HCT116 (cell line): ENCODE data around the gene TAL1. TPM values are rescaled to one million over a fixed set of nuclear protein-coding genes. Genes with fewer than 3 reads are reported as not detected.
"Not testable (repeated sequence)": the region's sequence is repeated elsewhere in the genome, so short reads cannot be mapped to it uniquely, and the experiment has no call there.

Source experiments
- ATAC-seq: fragments of 200-7000 bp; cut with Tn5 transposase; 2 replicates; pipeline ENCODE4 v1.9.1; 2020; ENCODE audit warnings: mild to moderate bottlenecking, moderate library complexity
- BruUV-seq: library from RNA; stranded (reverse); fragments of 400-500 nt; replicated peaks from 2 replicates; lab custom pipeline; 2021; lab: Mats Ljungman, UMichigan
- CTCF ChIA-PET: fragments of 300-600 bp; sonication (Branson Sonifier 250); formaldehyde crosslinking; loops from one replicate; lab custom pipeline; 2021; ENCODE audit warnings: antibody characterized with exemption; lab: Charles Lee
- POLR2A ChIA-PET: fragments of 300-600, 350-600 bp; sonication (Branson Sonifier 250); formaldehyde crosslinking; loops from one replicate; lab custom pipeline; 2021; ENCODE audit warnings: antibody characterized with exemption; lab: Charles Lee
- RAD21 ChIA-PET, 2 experiments: fragments of 300-600 bp; sonication (Branson Sonifier 250); formaldehyde crosslinking; loops; one replicate each; lab custom pipeline; 2023; ENCODE audit warnings: low total read pairs in 2 of 2; ENCODE audit not compliant: uncharacterized antibody in 2 of 2, unreplicated experiment in 2 of 2, low non-redundant PET in 1 of 2; lab: Charles Lee
- DNase-seq: peaks from one replicate; pipeline ENCODE4 v3.0.0-alpha.2; 2010; ENCODE audit warnings: low read depth, low spot score
- H2AFZ ChIP-seq: fragments of 200-600 bp; shearing (Covaris generic), sonication (generic); 2 replicates; pipeline ENCODE4 v1.6.1; 2017; ENCODE audit warnings: low read depth, mixed run types, mixed read lengths, antibody characterized with exemption, low read length; ENCODE audit not compliant: poor library complexity, severe bottlenecking
- H3K27ac ChIP-seq: 2 replicates; pipeline ENCODE4 v1.5.1; 2012; ENCODE audit warnings: low read depth, low read length
- H3K27me3 ChIP-seq: fragments of 200-600 bp; sonication (generic); 2 replicates; pipeline ENCODE4 v1.6.1; 2016; ENCODE audit warnings: mixed run types, low read length, mixed read lengths; ENCODE audit not compliant: insufficient read depth
- H3K36me3 ChIP-seq, 2 experiments: fragments of 200-500 bp in 1 of 2; fragments of 200-600 bp in 1 of 2; sonication (Bioruptor generic) in 1 of 2; sonication (generic) in 1 of 2; 2 replicates each; pipeline versions ENCODE4 v1.5.1 to v1.6.1; 2014 to 2016; ENCODE audit warnings: low read length in 2 of 2, inconsistent platforms in 1 of 2, mixed read lengths in 1 of 2, mixed run types in 1 of 2; ENCODE audit not compliant: insufficient read depth in 2 of 2, control insufficient read depth in 1 of 2
- H3K4me1 ChIP-seq, 2 experiments: fragments of 200-600 bp in 1 of 2; sonication (generic) in 1 of 2; 2 replicates each; pipeline versions ENCODE4 v1.5.1 to v1.6.1; 2012 to 2017; ENCODE audit warnings: low read length in 2 of 2, inconsistent platforms in 1 of 2, mild to moderate bottlenecking in 1 of 2, mixed read lengths in 1 of 2, mixed run types in 1 of 2, moderate library complexity in 1 of 2; ENCODE audit not compliant: insufficient read depth in 2 of 2, control insufficient read depth in 1 of 2
- H3K4me2 ChIP-seq: fragments of 200-600 bp; sonication (generic); 2 replicates; pipeline ENCODE4 v1.6.1; 2017; ENCODE audit warnings: mixed run types, low read length, mixed read lengths
- H3K4me3 ChIP-seq, 2 experiments: fragments of 200-600 bp in 1 of 2; sonication (generic) in 1 of 2; replicated peaks in 1 of 2; 2 replicates each; pipeline ENCODE4 v1.5.1; 2011 to 2016; ENCODE audit warnings: low read length in 2 of 2, control low read depth in 1 of 2, low read depth in 1 of 2, mild to moderate bottlenecking in 1 of 2, mixed read lengths in 1 of 2, mixed run types in 1 of 2
- H3K79me2 ChIP-seq: fragments of 200-600 bp; sonication (generic); 2 replicates; pipeline ENCODE4 v1.6.1; 2017; ENCODE audit warnings: mild to moderate bottlenecking, mixed run types, low read length, moderate library complexity, mixed read lengths; ENCODE audit not compliant: insufficient read depth
- H3K9ac ChIP-seq: fragments of 200-600 bp; sonication (generic); 2 replicates; pipeline ENCODE4 v1.6.1; 2016; ENCODE audit warnings: low read length, mixed read lengths
- H3K9me2 ChIP-seq: fragments of 200-600 bp; sonication (generic), shearing (Covaris generic); 2 replicates; pipeline ENCODE4 v1.6.1; 2017; ENCODE audit warnings: mixed run types, mild to moderate bottlenecking, moderate library complexity; ENCODE audit not compliant: insufficient read depth
- H3K9me3 ChIP-seq, 2 experiments: fragments of 200-500 bp in 1 of 2; fragments of 200-600 bp in 1 of 2; sonication (Bioruptor generic) in 1 of 2; sonication (generic) in 1 of 2; 2 replicates each; pipeline ENCODE4 v1.6.1; 2014 to 2017; ENCODE audit warnings: low read length in 2 of 2, mixed read lengths in 2 of 2, inconsistent platforms in 1 of 2, low read depth in 1 of 2, mild to moderate bottlenecking in 1 of 2, mixed run types in 1 of 2, moderate library complexity in 1 of 2; ENCODE audit not compliant: control insufficient read depth in 1 of 2, insufficient read depth in 1 of 2
- H4K20me1 ChIP-seq: fragments of 200-600 bp; sonication (generic), shearing (Covaris generic); 2 replicates; pipeline ENCODE4 v1.6.1; 2017; ENCODE audit warnings: mixed run types, mild to moderate bottlenecking, moderate library complexity; ENCODE audit not compliant: insufficient read depth
- CBX3 ChIP-seq: IDR thresholded peaks from 2 replicates; pipeline ENCODE4 v1.6.1; 2012; ENCODE audit warnings: low read depth
- CEBPB ChIP-seq: IDR thresholded peaks from 2 replicates; pipeline ENCODE4 v1.6.1; 2012; ENCODE audit warnings: low read depth
- EGR1 ChIP-seq: IDR thresholded peaks from 2 replicates; pipeline ENCODE4 v1.6.1; 2012; ENCODE audit warnings: low read depth
- ELF1 ChIP-seq: IDR thresholded peaks from 2 replicates; pipeline ENCODE4 v1.6.1; 2012; ENCODE audit warnings: low read depth, borderline replicate concordance
- EZH2 ChIP-seq: fragments of 200-600 bp; sonication (generic); IDR thresholded peaks from 2 replicates; pipeline ENCODE4 v1.6.1; 2017; ENCODE audit warnings: antibody characterized with exemption, mixed run types
- RAD21 ChIP-seq: IDR thresholded peaks from 2 replicates; pipeline ENCODE4 v1.6.1; 2012; ENCODE audit warnings: low read depth, mild to moderate bottlenecking
- SRF ChIP-seq: IDR thresholded peaks from 2 replicates; pipeline ENCODE4 v1.6.1; 2012; ENCODE audit warnings: low read depth
- TCF7L2 ChIP-seq: IDR thresholded peaks from 2 replicates; pipeline ENCODE4 v1.7.0; 2011; ENCODE audit warnings: borderline replicate concordance, inconsistent platforms; ENCODE audit not compliant: insufficient read depth, insufficient read length; ENCODE audit errors: extremely low read depth
- YY1 ChIP-seq: IDR thresholded peaks from 2 replicates; pipeline ENCODE4 v1.6.1; 2011; ENCODE audit warnings: low read length, low read depth, moderate library complexity, mild to moderate bottlenecking; ENCODE audit not compliant: insufficient replicate concordance; ENCODE audit errors: extremely low read depth
- ZNF274 ChIP-seq: fragments of 200-500 bp; sonication (Bioruptor generic); IDR thresholded peaks from 2 replicates; pipeline ENCODE4 v1.6.1; 2014; ENCODE audit warnings: mild to moderate bottlenecking, low read depth, low read length, inconsistent platforms
- intact Hi-C: fragments of 100-400 bp; cut with micrococcal nuclease; formaldehyde crosslinking; loops from 2 replicates; pipeline ENCODE4 v1.10.0; 2022
- total RNA-seq: library from RNA; stranded (reverse); gene quantifications from one replicate; pipeline ENCODE4 v1.2.1, GENCODE V29; 2021; ENCODE audit not compliant: unreplicated experiment
- TF ChIP-seq, protein P1 (sequence below): IDR thresholded peaks from 2 replicates; pipeline ENCODE4 v1.6.1; 2012
- TF ChIP-seq, protein P2 (sequence below): IDR thresholded peaks from 2 replicates; pipeline ENCODE4 v1.6.1; 2011; ENCODE audit warnings: mild to moderate bottlenecking, low read length, moderate library complexity; ENCODE audit not compliant: insufficient replicate concordance; ENCODE audit errors: extremely low read depth

Gene TAL1
- total RNA-seq, 1 experiment from 2014 or later: 0.05 TPM

DNA sequence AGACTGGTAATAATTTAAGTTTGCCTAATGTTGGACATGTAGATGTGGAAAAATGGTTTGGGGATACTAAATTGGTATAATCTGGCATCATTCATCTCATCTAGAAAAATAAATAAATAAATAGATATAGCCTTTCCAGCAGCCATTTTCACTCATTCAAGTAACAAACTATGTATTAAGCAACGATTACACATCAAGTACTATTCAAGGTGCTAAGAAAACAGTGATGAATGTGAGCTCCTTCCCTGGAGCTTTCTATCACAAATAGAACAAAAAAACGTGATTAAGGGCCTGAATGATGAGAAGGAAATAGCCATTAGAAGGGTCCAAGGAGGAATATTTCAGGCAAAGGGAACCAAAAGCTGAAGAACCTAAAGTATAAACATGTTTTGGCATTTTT, 44.8 kb upstream of the TAL1 start:
- no TSS peak for BruUV-seq
- H3K4me1 ChIP-seq: no peaks in the 10 kb centered on the region
- no peaks in the 10 kb centered on the region for H3K9me2 ChIP-seq
- no peak overlapping the region for H2AFZ ChIP-seq
- ATAC-seq: no peak
- H3K79me2 ChIP-seq: peaks cover 89% of the 10 kb centered on the region
- H3K27me3 ChIP-seq: no peaks in the 10 kb centered on the region
- no peak overlapping the region for H3K4me2 ChIP-seq
- peaks cover 39 to 40% of the 10 kb centered on the region in 2 experiments for H3K36me3 ChIP-seq
- H3K27ac ChIP-seq: no peak overlapping the region
- intact Hi-C loops: no loop called here
- ChIA-PET CTCF (no interaction called here), RAD21 (no interaction called here), POLR2A (no interaction called here)
- no peaks in the 10 kb centered on the region for H4K20me1 ChIP-seq
- no peak overlapping the region for H3K9ac ChIP-seq
- TF ChIP-seq YY1: no peak
- TF ChIP-seq CBX3: no peak
- TF ChIP-seq SRF: no peak
- TF ChIP-seq, protein P1, sequence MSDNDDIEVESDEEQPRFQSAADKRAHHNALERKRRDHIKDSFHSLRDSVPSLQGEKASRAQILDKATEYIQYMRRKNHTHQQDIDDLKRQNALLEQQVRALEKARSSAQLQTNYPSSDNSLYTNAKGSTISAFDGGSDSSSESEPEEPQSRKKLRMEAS: no peak
- TF ChIP-seq TCF7L2: no peak
- TF ChIP-seq EZH2: no peak
- TF ChIP-seq ELF1: no peak
- TF ChIP-seq, protein P2, sequence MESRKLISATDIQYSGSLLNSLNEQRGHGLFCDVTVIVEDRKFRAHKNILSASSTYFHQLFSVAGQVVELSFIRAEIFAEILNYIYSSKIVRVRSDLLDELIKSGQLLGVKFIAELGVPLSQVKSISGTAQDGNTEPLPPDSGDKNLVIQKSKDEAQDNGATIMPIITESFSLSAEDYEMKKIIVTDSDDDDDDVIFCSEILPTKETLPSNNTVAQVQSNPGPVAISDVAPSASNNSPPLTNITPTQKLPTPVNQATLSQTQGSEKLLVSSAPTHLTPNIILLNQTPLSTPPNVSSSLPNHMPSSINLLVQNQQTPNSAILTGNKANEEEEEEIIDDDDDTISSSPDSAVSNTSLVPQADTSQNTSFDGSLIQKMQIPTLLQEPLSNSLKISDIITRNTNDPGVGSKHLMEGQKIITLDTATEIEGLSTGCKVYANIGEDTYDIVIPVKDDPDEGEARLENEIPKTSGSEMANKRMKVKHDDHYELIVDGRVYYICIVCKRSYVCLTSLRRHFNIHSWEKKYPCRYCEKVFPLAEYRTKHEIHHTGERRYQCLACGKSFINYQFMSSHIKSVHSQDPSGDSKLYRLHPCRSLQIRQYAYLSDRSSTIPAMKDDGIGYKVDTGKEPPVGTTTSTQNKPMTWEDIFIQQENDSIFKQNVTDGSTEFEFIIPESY: no peak
- no peak for TF ChIP-seq EGR1
- TF ChIP-seq RAD21: no peak
- no peak for TF ChIP-seq CEBPB
- no peak for TF ChIP-seq ZNF274
- DNase-seq: no peak
- no peak overlapping the region for H3K4me3 ChIP-seq
- H3K9me3 ChIP-seq: no peaks in the 10 kb centered on the region

DNA sequence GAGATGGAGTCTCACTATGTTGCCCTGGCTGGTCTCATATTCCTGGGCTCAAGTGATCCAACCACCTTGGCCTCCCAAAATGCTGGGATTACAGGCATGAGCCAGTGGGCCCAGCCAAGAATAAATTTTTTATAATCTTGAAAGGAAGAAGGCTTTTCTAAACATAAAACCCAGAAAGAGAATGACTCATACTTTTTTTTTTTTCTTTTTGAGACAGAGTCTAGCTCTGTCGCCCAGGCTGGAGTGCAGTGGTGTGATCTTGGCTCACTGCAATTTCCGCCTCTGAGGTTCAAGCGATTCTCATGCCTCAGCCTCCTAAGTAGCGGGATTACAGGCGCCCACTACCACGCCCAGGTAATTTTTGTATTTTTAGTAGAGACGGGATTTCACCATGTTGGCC, 43.8 kb upstream of the TAL1 start:
- ATAC-seq, H2AFZ ChIP-seq, H3K4me1 ChIP-seq, H3K4me3 ChIP-seq, H3K27me3 ChIP-seq, H3K4me2 ChIP-seq, H3K27ac ChIP-seq, H3K9ac ChIP-seq, H3K9me2 ChIP-seq, intact Hi-C loops, BruUV-seq, H3K9me3 ChIP-seq, H4K20me1 ChIP-seq, CTCF ChIA-PET, POLR2A ChIA-PET, RAD21 ChIA-PET, DNase-seq: not testable (repeated sequence)
- peaks cover 87% of the 10 kb centered on the region for H3K79me2 ChIP-seq
- peaks cover 31 to 38% of the 10 kb centered on the region in 2 experiments for H3K36me3 ChIP-seq

DNA sequence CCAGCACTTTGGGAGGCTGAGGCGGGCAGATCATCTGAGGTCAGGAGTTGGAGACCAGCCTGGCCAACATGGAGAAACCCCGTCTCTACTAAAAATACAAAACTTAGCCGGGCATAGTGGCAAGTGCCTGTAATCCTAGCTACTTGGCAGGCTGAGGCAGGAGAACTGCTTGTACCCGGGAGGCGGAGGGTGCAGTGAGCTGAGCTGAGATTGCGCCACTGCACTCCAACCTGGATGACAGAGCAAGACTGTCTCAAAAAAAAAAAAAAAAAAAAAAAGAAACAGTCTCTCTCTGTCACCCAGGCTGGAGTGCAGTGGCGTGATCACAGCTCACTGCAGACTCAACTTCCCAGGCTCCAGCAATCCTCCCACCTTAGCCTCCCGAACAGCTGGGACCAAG, 33.5 kb upstream of the TAL1 start:
- BruUV-seq, H3K4me1 ChIP-seq, H3K4me3 ChIP-seq, H2AFZ ChIP-seq, H4K20me1 ChIP-seq, H3K27me3 ChIP-seq, H3K9me3 ChIP-seq, H3K27ac ChIP-seq, ATAC-seq, H3K4me2 ChIP-seq, H3K9ac ChIP-seq, H3K9me2 ChIP-seq, DNase-seq: not testable (repeated sequence)
- ChIA-PET POLR2A (interaction anchor here (0.7 kb wide), 1 partner anchor 49 kb away, joined by 3 read pairs; no protein-coding TSS in a partner anchor), CTCF (interaction anchor here (0.7 kb wide), 1 partner anchor 12 kb away, joined by 3 read pairs; no protein-coding TSS in a partner anchor), RAD21 (interaction anchor here in 1 of 2 experiments (0.7 kb wide), 1 partner anchor 415 kb away, joined by 3 read pairs; no protein-coding TSS in a partner anchor)
- intact Hi-C loops: loop anchor here (5.0 kb wide), 1 partner anchor 37 kb away; no protein-coding TSS in a partner anchor
- Histone ChIP-seq H3K36me3 (peaks cover 19 to 26% of the 10 kb centered on the region in 2 experiments), H3K79me2 (peaks cover 22% of the 10 kb centered on the region)
